GM19240 (cell line): ENCODE data around the gene LPP.

ENCODE experiments used
- DNase-seq: peaks from one replicate; pipeline ENCODE4 v3.0.0; 2011; ENCODE audit warnings: low spot score; ENCODE audit not compliant: insufficient read length

The LPP gene

DNA sequence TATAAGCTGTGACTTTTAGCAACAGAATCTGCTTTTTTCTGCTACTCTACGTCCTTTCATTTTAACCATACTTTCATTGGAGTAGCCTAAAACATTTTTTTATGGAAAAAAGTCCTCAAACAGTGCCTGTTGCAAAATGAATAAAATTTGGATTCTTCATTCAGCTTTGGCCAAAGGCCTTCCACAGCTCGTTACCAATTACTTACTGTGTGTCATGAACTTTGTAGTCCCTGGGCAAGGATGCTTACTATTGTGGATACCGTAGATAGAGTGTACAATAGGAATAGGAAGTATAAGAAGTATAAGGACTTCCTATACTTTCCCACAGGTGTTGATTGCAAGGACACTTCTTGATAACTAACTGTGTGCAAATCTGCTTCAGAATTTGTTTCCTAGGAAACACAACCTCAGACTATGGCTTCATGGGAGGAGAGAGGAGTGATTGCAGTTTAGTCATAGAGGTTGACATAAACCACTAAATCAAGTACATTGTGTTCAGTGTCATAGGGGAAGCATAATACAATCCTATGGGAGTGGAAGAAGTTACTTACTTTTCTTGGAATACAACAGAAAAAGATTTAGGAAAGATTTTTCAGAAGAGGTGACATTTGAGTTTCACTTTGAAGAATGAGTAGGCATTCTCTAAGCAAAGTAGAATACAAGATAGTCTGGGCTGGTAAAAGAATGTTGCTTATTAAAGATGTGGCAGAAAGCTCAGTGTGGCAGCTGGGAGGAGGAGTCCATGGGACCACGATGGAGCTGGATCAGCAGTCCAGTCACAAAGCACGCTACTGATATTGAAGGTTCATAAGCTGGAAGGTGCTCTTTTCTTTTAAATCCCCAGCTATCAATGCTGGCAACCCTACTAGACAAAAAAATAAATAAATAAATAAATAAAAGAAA is 708.1 kb downstream of the LPP start:
- DNase-seq: no peak

DNA sequence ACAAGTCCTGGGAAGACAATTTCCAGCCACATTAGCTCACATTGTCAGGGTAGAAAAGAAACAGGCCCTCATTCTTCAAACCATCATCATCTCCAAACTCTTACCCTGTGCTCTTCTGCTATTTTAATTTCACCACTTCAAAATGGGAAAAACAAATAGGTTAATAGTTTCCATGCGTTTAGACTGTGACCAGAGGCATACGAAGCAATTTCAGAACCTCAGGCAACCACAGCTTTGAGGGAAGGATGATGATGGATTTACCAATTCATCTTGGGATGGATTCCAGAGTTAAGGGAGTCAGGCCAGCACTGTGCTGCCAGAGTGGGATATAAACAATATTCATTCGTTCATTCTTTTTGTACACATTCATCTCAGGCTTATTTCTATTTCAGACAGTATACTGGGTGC is 710.0 kb downstream of the LPP start:
- DNase-seq: no peak

- no peak for DNase-seq
These were observed 713.8 kb downstream of the LPP start for GRCh38 chr3:188867691-188868265.

- no peak for DNase-seq
These were observed 714.8 kb downstream of the LPP start for GRCh38 chr3:188868803-188869202.

GRCh38 chr3:188869628-188870027 is 715.7 kb downstream of the LPP start:
- no peak for DNase-seq

GRCh38 chr3:188870431-188870830 is 716.5 kb downstream of the LPP start:
- DNase-seq: no peak

DNA sequence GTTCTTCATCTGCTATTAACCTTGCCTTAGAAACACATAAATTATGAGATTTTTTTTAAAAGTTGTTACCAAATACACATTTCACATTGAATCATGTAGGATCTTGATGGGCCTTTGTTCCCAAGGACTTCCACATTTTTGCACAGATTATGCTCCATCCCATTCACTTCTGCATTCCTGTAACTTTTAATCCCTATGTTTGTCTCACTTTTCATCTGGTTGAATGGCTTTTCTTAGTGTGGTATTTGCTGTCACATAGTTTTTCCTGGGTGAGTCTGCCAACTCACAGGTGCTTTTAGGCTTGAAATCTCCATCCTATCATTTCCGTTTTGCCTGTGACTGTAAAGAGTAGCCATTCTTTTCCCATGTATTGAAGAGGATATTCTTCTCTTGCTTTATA is 720.6 kb downstream of the LPP start:
- DNase-seq: no peak

GRCh38 chr3:188875413-188875812 is 721.5 kb downstream of the LPP start:
- DNase-seq: no peak

DNA sequence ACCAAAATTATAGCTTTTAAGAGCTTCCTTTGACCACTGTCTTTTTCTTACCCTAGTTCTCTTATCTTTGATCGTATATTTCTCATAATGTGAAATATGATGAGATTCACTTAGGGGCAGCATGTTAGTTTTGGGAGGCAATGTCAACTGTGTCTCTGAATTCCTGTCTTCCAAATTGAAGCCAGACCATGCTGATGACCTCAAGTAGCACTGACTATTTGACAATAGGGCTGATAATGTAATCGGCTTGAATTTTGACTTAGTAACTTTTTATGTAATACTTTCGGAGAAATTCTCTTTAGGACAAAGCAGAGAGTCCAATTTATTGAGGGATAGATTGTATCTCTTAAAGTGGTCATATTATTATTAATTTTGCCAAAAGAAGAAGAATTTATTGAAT is 722.4 kb downstream of the LPP start:
- DNase-seq: no peak

DNA sequence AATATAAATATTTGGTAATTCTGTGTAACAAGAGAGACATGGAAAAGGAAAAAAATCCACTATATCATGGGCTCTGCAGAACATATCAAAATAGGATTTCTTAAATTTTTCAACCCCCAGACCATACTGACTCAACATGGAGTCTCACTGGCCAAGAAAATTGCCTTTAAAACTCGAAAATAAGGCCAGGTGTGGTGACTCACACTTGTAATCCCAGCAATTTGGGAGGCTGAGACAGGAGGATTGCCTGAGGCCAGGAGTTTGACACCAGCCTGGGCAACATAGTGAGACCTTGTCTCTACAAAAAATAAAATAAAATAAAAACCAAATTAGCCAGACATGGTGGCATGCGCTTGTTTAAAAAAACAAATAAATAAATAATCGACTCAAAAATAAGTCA is 723.4 kb downstream of the LPP start:
- no peak for DNase-seq

GRCh38 chr3:188878076-188878475 is 724.1 kb downstream of the LPP start:
- no peak for DNase-seq

- no peak for DNase-seq
These were observed 728.1 kb downstream of the LPP start for GRCh38 chr3:188881954-188882641.

- no peak for DNase-seq
These were observed 730.5 kb downstream of the LPP start for GRCh38 chr3:188884299-188885043.

GRCh38 chr3:188888321-188889053 is 734.5 kb downstream of the LPP start:
- no peak for DNase-seq

- no peak for DNase-seq
These were observed 735.1 kb downstream of the LPP start for GRCh38 chr3:188889054-188889491.

DNA sequence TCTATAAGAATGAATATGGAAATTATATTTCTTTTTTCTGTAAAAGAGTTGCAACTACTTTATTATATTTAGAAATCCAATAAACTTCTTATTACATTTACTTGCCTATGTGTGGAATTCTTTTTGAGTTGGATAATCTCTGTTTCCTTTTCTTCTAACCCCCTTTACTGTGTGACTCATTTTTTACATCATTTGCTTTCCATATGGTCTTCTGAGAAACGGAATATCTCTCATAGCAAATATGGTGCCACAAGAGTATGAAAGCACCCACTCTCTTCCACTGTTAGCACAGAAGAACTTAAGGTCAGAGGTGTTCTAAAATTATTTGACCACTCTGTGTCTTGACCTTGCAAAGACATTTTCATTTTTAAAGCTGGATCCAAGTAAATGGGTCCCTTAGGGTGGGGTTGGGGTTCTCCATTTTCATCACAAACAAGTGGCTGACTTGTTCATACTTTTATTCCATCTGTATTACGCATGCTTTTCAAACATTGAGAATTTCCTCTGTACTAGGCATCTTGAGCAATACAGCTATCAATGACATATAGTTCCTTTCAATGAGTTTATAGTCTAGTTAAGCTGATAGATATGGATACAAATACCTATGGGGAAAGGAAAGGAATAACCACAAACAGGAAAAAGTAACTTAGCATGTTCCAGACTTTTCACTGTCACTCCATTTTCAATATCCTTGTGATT is 736.8 kb downstream of the LPP start:
- no peak for DNase-seq

DNA sequence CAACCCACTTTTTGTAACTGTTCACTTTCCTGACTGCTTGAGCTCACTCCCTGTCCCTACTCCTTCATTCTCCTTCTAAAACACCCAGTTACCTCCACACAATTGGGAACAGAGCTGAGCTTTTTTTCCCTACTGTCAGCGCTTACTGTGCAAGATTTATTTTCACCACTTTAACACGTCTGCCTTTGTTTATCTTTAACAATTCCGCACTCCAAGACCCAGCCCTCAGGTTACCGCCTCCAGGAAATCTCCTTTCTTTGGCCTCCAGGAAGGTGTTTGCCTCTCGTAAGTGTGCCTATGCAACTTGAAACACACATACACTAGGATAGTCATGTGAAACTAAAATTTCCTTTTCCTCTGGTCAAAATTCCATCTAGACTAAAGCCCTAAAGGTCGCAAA is 745.9 kb downstream of the LPP start:
- no peak for DNase-seq

DNA sequence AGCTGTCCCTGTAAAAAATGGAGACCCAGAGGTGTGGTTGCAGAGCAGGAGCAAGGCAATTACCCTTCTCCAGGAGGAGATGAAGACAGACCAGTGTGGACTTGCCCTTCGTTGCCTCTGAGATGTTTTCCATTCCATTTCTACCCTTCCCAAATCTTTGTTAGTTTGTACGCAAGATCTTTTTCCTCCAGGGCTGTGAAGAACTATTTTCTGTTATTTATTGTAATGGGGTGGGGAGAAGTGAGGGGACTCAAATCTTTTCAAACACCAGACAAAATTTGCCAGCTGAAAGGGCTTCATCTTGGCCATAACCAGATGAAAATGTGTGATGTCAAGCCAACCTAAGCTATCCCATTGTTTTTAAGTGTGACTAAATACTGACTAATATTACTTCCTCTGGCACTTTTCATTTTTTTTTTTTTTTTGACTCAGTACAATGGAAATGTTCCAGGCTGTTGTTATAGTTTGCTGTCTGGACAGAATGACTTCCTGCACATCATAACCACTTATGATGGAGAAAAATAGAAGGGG is 746.5 kb downstream of the LPP start:
- DNase-seq: no peak

GRCh38 chr3:188901126-188901525 is 747.2 kb downstream of the LPP start:
- DNase-seq: no peak

DNA sequence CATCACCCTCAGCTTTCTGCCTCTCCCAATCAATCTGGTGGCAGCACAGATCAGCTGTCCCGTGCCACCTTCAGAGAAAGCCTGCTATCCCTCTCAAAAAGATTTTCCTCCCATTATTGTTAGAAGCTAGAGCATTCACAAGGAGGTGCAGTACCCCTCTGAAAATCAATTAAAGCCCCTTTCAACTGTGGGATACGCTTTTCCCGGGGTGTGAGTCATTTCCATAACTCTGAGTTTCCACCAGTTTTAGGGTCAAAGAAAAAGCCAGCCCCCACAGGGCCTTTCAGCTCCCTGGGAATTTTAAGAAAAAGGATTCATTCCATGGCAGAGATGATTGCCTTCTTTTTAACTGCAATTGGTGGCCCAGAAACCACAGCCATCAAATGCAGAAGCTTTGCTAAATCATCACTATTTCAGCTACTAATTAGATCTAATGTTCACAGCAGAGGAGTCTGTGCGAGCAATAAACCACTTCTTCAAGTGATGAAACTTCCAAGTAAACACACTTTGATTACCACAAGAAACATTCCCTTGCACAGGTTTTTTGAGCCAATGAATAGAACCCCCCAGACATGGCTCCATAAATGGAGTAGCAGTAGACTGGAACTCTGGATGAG is 747.8 kb downstream of the LPP start:
- no peak for DNase-seq
